Liver (tissue), 9 donors: ENCODE measurements around the gene SLC12A1. TPM values are rescaled to one million over a fixed set of nuclear protein-coding genes. Genes with fewer than 3 reads are reported as not detected.
A peak's percentile ranks its signal among the peaks of the same experiment; 100 is the strongest.

Experiments
- DNase-seq: peaks from one replicate; pipeline ENCODE4 v3.0.0-alpha.2; 2017; ENCODE audit warnings: low spot score
- H3K27ac ChIP-seq, 2 donors: one replicate each; pipeline ENCODE4 v1.7.0; 2013; ENCODE audit warnings: inconsistent platforms in 2 of 2, low read length in 2 of 2, control low read depth in 1 of 2, low read depth in 1 of 2, mild to moderate bottlenecking in 1 of 2
- H3K27me3 ChIP-seq, 4 donors: one replicate each; pipeline versions ENCODE4 v1.6.1 to v1.7.0; 2013; ENCODE audit warnings: low read length in 3 of 4, inconsistent platforms in 1 of 4, mild to moderate bottlenecking in 1 of 4, moderate library complexity in 1 of 4; ENCODE audit not compliant: control insufficient read depth in 4 of 4, insufficient read depth in 4 of 4
- H3K36me3 ChIP-seq, 4 donors: one replicate each; pipeline versions ENCODE4 v1.6.1 to v1.7.0; 2013; ENCODE audit warnings: low read length in 3 of 4, mild to moderate bottlenecking in 3 of 4, low read depth in 1 of 4, moderate library complexity in 1 of 4; ENCODE audit not compliant: control insufficient read depth in 4 of 4, insufficient read depth in 3 of 4
- H3K4me1 ChIP-seq, 4 donors: one replicate each; pipeline versions ENCODE4 v1.6.1 to v1.7.0; 2013; ENCODE audit warnings: low read length in 3 of 4, mild to moderate bottlenecking in 3 of 4, moderate library complexity in 1 of 4; ENCODE audit not compliant: control insufficient read depth in 4 of 4, insufficient read depth in 4 of 4
- H3K4me3 ChIP-seq, 3 donors: one replicate each; pipeline versions ENCODE4 v1.6.1 to v1.7.0; 2013; ENCODE audit warnings: low read length in 3 of 3, control low read depth in 1 of 3, low read depth in 1 of 3, mild to moderate bottlenecking in 1 of 3
- H3K9ac ChIP-seq, 2 donors: one replicate each; pipeline ENCODE4 v1.7.0; 2013; ENCODE audit warnings: low read length in 2 of 2, mild to moderate bottlenecking in 2 of 2, moderate library complexity in 2 of 2, control low read depth in 1 of 2, low read depth in 1 of 2
- H3K9me3 ChIP-seq, 4 donors: one replicate each; pipeline versions ENCODE4 v1.6.1 to v1.7.0; 2013; ENCODE audit warnings: low read length in 3 of 4; ENCODE audit not compliant: control insufficient read depth in 4 of 4
- EGR1 ChIP-seq, 2 donors: IDR thresholded peaks; 2 replicates each; pipeline ENCODE4 v1.6.1; 2016 to 2018; ENCODE audit warnings: antibody characterized with exemption in 2 of 2, low read depth in 2 of 2
- HNF4A ChIP-seq, 2 donors: conservative IDR thresholded peaks; 2 replicates each; pipeline ENCODE4 v1.6.1; 2016; ENCODE audit warnings: antibody characterized with exemption in 2 of 2, mild to moderate bottlenecking in 2 of 2
- HNF4G ChIP-seq: IDR thresholded peaks from 2 replicates; pipeline ENCODE4 v1.6.1; 2016; ENCODE audit warnings: antibody characterized with exemption
- JUND ChIP-seq, 2 donors: IDR thresholded peaks; 2 replicates each; pipeline ENCODE4 v1.6.1; 2016; ENCODE audit warnings: antibody characterized with exemption in 2 of 2
- RXRA ChIP-seq, 2 donors: IDR thresholded peaks; 2 replicates each; pipeline ENCODE4 v1.6.1; 2017 to 2018; ENCODE audit warnings: antibody characterized with exemption in 2 of 2, mild to moderate bottlenecking in 1 of 2
- SP1 ChIP-seq: IDR thresholded peaks from 2 replicates; pipeline ENCODE4 v1.6.1; 2018; ENCODE audit warnings: antibody characterized with exemption, mild to moderate bottlenecking
- TAF1 ChIP-seq: conservative IDR thresholded peaks from 2 replicates; pipeline ENCODE4 v1.6.1; 2016; ENCODE audit warnings: antibody characterized with exemption, mild to moderate bottlenecking
- YY1 ChIP-seq: IDR thresholded peaks from 2 replicates; pipeline ENCODE4 v1.6.1; 2016; ENCODE audit warnings: antibody characterized with exemption, mild to moderate bottlenecking
- WGBS: extraction: QIAGEN DNeasy Blood & Tissue Kit; methylation state at CpG from one replicate; pipeline ENCODE4 v1.1.7; 2013; 5-methylcytosine and 5-hydroxymethylcytosine counted together
- polyA plus RNA-seq, 2 donors: library from polyadenylated mRNA; stranded (reverse) in 1 of 2; unstranded in 1 of 2; fragments of 200-250 nt in 1 of 2; fragments of >200 nt in 1 of 2; fragmentation: Nextera tagmentation in 1 of 2; extraction: Ambion mirVana in 1 of 2; gene quantifications; one replicate each; pipeline versions ENCODE4 v1.2.1 to v1.2.3, GENCODE V29; 2013 to 2015
- total RNA-seq, 2 donors: library from RNA; depleted of rRNA; stranded (reverse); fragments of >200 nt; gene quantifications; one replicate each; pipeline ENCODE4 v1.2.3, GENCODE V29; 2014
- TF ChIP-seq, protein P1 (sequence below): IDR thresholded peaks from 2 replicates; pipeline ENCODE4 v1.6.1; 2016; ENCODE audit warnings: antibody characterized with exemption
- TF ChIP-seq, protein P2 (sequence below): IDR thresholded peaks from 2 replicates; pipeline ENCODE4 v1.6.1; 2016; ENCODE audit warnings: antibody characterized with exemption
- TF ChIP-seq, protein P3 (sequence below): IDR thresholded peaks from 2 replicates; pipeline ENCODE4 v1.6.1; 2016; ENCODE audit warnings: antibody characterized with exemption, mild to moderate bottlenecking
- TF ChIP-seq, protein P4 (sequence below): IDR thresholded peaks from 2 replicates; pipeline ENCODE4 v1.6.1; 2016; ENCODE audit warnings: antibody characterized with exemption
- donor health status: healthy.
- donor health status: healthy.
- donor health status: healthy.
- donor health status: healthy.
- donor health status: healthy.

Gene SLC12A1
- total and polyA plus RNA-seq, 4 donors: 0.03 to 0.42 (median 0.09) TPM

DNA sequence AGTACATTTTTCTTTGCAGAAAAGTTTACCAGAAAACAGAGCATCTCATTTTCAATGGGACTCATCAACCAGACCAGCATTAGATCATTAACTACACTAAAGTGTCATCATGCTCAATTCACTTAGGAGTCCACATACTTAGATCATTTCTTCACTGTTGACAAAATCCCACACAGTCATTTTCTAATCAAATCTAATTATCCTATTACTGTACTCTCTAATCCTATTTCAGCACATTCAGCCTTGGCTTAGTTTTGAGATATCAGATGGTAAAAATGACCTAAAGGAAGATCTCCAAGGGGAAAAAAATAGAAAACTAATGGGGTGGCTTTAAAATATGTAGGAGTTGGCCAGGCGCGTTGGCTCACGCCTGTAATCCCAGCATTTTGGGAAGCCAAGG, 19.8 kb upstream of the SLC12A1 start:
- H3K27ac ChIP-seq: no peak overlapping the region
- no peaks in the 10 kb centered on the region for H3K9me3 ChIP-seq
- no peaks in the 10 kb centered on the region for H3K4me1 ChIP-seq
- no peaks in the 10 kb centered on the region for H3K36me3 ChIP-seq
- no peak overlapping the region for H3K4me3 ChIP-seq
- 90% methylated on average over 3 of the region's 3 CpGs for WGBS
- TF ChIP-seq JUND (IDR thresholded peaks at IDR 0.05) (no peak), HNF4G (no peak), SP1 (no peak), EGR1 (IDR thresholded peaks at IDR 0.05; ENCODE audit: low read depth in 2 of 2) (no peak), YY1 (no peak), HNF4A (conservative IDR thresholded peaks at IDR 0.05) (no peak), RXRA (IDR thresholded peaks at IDR 0.05) (no peak), TAF1 (no peak)
- TF ChIP-seq, protein P1, sequence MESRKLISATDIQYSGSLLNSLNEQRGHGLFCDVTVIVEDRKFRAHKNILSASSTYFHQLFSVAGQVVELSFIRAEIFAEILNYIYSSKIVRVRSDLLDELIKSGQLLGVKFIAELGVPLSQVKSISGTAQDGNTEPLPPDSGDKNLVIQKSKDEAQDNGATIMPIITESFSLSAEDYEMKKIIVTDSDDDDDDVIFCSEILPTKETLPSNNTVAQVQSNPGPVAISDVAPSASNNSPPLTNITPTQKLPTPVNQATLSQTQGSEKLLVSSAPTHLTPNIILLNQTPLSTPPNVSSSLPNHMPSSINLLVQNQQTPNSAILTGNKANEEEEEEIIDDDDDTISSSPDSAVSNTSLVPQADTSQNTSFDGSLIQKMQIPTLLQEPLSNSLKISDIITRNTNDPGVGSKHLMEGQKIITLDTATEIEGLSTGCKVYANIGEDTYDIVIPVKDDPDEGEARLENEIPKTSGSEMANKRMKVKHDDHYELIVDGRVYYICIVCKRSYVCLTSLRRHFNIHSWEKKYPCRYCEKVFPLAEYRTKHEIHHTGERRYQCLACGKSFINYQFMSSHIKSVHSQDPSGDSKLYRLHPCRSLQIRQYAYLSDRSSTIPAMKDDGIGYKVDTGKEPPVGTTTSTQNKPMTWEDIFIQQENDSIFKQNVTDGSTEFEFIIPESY: no peak
- TF ChIP-seq, protein P2, sequence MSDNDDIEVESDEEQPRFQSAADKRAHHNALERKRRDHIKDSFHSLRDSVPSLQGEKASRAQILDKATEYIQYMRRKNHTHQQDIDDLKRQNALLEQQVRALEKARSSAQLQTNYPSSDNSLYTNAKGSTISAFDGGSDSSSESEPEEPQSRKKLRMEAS: no peak
- DNase-seq: no peak
- H3K9ac ChIP-seq: no peak overlapping the region
- H3K27me3 ChIP-seq: peaks cover 0 to 4% (median 0%) of the 10 kb centered on the region in 4 donors

DNA sequence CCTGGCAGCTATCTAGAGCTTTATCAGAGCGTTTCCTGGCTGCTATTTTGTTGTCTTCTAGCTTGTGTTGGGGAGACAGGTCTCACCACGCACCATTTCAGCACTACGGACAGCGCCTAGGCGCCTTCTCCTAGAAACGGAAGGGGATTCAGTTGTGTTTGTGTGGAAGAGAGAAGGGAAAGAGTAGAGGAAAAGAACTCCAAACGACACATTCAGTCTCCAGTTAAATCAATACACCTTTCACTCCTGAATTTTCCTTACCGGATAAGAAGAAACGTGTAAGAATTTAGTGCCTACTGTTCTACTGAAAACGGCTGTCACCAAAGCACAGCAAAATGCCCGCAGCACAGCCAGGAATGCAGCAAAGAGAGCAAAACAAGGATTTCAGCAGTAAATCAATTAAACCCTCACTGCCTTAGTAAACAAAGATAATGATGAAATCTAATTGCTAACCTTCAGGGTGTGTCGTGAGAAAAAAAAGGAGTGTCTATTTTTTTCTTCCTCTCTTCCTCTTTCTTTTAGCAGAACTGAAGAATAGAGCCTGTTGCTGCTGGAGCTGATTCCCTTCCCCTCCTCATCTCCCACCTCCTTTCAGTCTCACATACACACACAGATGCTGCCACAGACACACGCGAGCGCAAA, 15.0 kb upstream of the SLC12A1 start:
- Histone ChIP-seq H3K27me3 (peaks cover 0 to 9% (median 0%) of the 10 kb centered on the region in 4 donors), H3K36me3 (no peaks in the 10 kb centered on the region), H3K4me3 (no peak overlapping the region), H3K27ac (no peak overlapping the region), H3K9ac (no peak overlapping the region), H3K4me1 (no peaks in the 10 kb centered on the region), H3K9me3 (no peaks in the 10 kb centered on the region)
- WGBS: 5% methylated on average over 15 of the region's 15 CpGs
- peak; percentile 61 for DNase-seq
- TF ChIP-seq, protein P3, sequence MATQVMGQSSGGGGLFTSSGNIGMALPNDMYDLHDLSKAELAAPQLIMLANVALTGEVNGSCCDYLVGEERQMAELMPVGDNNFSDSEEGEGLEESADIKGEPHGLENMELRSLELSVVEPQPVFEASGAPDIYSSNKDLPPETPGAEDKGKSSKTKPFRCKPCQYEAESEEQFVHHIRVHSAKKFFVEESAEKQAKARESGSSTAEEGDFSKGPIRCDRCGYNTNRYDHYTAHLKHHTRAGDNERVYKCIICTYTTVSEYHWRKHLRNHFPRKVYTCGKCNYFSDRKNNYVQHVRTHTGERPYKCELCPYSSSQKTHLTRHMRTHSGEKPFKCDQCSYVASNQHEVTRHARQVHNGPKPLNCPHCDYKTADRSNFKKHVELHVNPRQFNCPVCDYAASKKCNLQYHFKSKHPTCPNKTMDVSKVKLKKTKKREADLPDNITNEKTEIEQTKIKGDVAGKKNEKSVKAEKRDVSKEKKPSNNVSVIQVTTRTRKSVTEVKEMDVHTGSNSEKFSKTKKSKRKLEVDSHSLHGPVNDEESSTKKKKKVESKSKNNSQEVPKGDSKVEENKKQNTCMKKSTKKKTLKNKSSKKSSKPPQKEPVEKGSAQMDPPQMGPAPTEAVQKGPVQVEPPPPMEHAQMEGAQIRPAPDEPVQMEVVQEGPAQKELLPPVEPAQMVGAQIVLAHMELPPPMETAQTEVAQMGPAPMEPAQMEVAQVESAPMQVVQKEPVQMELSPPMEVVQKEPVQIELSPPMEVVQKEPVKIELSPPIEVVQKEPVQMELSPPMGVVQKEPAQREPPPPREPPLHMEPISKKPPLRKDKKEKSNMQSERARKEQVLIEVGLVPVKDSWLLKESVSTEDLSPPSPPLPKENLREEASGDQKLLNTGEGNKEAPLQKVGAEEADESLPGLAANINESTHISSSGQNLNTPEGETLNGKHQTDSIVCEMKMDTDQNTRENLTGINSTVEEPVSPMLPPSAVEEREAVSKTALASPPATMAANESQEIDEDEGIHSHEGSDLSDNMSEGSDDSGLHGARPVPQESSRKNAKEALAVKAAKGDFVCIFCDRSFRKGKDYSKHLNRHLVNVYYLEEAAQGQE: peak; percentile 100
- TF ChIP-seq, protein P4, sequence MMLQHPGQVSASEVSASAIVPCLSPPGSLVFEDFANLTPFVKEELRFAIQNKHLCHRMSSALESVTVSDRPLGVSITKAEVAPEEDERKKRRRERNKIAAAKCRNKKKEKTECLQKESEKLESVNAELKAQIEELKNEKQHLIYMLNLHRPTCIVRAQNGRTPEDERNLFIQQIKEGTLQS: no peak
